Fibroblast of the aortic adventitia (primary cell): ENCODE data around the gene TBL1XR1. TPM values are rescaled to one million over a fixed set of nuclear protein-coding genes. Genes with fewer than 3 reads are reported as not detected.

Source experiments
- DNase-seq: peaks from one replicate; pipeline ENCODE4 v3.0.0-alpha.2; 2010; ENCODE audit warnings: low read depth
- H3K4me3 ChIP-seq: 2 replicates; pipeline ENCODE4 v1.5.1; 2011; ENCODE audit warnings: low read depth, mild to moderate bottlenecking, control low read depth, low read length, moderate library complexity
- CTCF ChIP-seq: IDR thresholded peaks from 2 replicates; pipeline ENCODE4 v1.5.1; 2011; ENCODE audit warnings: mild to moderate bottlenecking, low read length, control low read depth, inconsistent platforms; ENCODE audit not compliant: insufficient read depth
- total RNA-seq: library from RNA; depleted of rRNA; stranded (reverse); fragments of >200 nt; gene quantifications from 2 replicates; pipeline ENCODE4 v1.2.3, GENCODE V29; 2012; ENCODE audit warnings: low replicate concordance

The TBL1XR1 gene
- total RNA-seq, 1 donor, result 171 TPM

- H3K4me3 ChIP-seq, result no peak overlapping the region
- no peak for TF ChIP-seq CTCF
- DNase-seq, result no peak
These were observed 2.0 kb upstream of the TBL1XR1 start for GRCh38 chr3:177199206-177199760.

DNA sequence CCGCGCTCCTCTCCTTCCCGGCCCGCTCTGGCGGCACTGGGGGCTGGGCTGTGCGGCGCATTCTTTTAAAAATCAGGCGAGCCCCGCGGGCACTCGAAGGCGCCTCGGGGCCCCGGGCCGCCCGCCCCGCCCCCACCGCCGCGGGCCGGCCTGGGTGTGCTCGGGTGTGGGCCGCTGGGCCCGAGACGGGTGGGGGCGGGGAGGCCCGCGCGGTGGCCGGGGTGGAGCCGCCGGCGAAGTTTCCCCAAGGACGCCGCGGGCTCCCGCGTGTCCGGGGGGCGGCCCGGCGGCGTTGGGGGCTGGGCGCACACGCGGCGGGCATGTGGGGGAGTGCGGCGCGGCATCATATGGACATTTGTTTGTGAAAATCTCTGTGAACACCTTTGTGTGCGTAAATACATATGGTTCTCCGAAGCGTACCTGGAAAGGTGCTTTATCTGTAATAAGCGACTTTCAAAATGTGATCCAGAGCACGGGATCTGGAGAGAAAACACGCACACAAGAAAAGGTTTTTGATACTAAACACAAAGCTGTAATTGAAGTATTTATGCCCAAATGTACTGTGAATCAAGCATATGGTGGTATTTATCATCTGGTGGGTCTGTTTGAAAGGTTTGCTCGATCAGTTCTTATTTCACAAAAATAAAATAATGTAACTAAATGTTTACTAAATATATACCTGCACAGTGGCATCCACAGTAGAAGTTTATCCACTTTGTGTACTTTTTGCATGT, 612 bp upstream of the TBL1XR1 start:
- TF ChIP-seq CTCF, result no peak
- peak overlapping the region; percentile 64 for H3K4me3 ChIP-seq
- DNase-seq, result peak; percentile 36

- DNase-seq, result peak; percentile 50
- H3K4me3 ChIP-seq, result peak overlapping the region; percentile 74
- no peak for TF ChIP-seq CTCF
These were observed 734 bp downstream of the TBL1XR1 start for GRCh38 chr3:177196456-177197040.

- peak; percentile 28 for DNase-seq
- TF ChIP-seq CTCF, result no peak
- peak overlapping the region; percentile 74 for H3K4me3 ChIP-seq
These were observed 1.2 kb downstream of the TBL1XR1 start for GRCh38 chr3:177196008-177196455.

DNA sequence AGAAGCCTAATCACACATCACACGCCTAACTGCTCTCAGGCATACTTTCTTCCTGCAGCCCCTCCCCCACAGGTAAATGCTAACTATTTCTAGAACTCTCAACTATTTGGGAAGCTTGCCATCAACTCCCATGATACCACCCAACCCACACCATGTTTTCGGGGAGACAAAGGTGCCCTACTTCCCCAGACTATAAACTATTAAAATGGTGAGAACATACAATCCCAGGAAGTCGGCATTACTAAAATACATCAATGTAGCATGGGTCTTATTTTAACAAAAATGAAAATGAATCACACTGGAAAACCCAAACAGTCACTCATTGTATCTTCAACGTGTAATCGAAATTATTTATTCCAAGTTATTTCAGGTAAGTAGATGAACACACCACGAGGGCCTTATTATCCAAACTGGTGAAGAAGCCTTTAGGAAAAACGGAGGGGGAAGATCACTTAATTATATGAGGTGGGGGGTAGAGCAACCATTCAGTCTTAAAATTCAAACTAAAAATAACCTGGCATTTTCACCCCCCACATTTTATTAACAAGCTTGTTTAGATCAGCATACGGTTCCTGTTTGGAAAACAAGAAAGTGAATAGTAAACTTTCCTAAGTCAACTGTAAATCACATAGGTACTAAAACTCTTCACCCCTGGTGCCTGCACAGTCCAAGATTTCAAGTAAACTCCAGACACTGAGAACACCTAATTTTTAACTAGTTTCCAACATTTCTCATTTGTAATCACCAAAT, 1.9 kb downstream of the TBL1XR1 start:
- H3K4me3 ChIP-seq, result peak overlapping the region; percentile 74
- no peak for TF ChIP-seq CTCF
- peak; percentile 44 for DNase-seq

DNA sequence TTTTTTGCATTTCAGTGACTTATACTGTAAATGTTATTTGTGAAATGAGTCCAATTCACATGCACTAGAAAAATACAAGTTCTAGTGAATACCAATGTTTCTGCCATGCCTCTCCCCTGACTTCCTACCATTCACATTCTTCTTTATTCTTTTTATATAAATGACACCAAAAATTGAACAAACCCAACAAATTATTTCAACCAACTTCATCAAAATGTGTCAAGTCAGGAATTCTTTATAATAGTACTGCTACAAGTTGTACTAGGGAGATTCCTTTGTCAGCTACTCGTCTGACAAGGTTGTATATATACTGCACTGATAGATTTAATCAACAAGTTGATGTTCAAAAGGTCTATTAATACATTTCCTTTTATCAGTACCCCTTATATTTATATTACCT, 3.0 kb downstream of the TBL1XR1 start:
- no peak for TF ChIP-seq CTCF
- peak; percentile 23 for DNase-seq
- peak overlapping the region; percentile 74 for H3K4me3 ChIP-seq
